Activated CD8-positive, alpha-beta memory T cell treated with anti-CD3 and anti-CD28 coated beads, Interleukin-2, amount 50 U/mL, for 24 hours (primary cell): ENCODE measurements around the gene ZNF85.
"Not testable (repeated sequence)": the region's sequence is repeated elsewhere in the genome, so short reads cannot be mapped to it uniquely, and the experiment has no call there.

ENCODE experiments used
- DNase-seq: peaks from one replicate; pipeline ENCODE4 v3.0.0-alpha.2; 2020; ENCODE audit errors: extremely low read depth

The ZNF85 gene

GRCh38 chr19:20923077-20923871 is at the start of gene ZNF85:
Gene ZNF85, plus strand, starts transcription at chr19:20923251. Its CDS starts 150 bp downstream, at chr19:20923401.
- DNase-seq = peak; percentile 80

- DNase-seq = no peak
Measured at GRCh38 chr19:20879501-20879900, 43.5 kb upstream of the ZNF85 start.

- DNase-seq = no peak
Measured at GRCh38 chr19:20912973-20913372, 10.1 kb upstream of the ZNF85 start.

GRCh38 chr19:20925481-20925880 is 2.4 kb downstream of the ZNF85 start:
- DNase-seq = no peak

GRCh38 chr19:20926796-20927195 is 3.7 kb downstream of the ZNF85 start:
- no peak for DNase-seq

GRCh38 chr19:20928371-20928770 is 5.3 kb downstream of the ZNF85 start:
- DNase-seq = no peak

- DNase-seq = not testable (repeated sequence)
Measured at GRCh38 chr19:20936322-20936947, 13.4 kb downstream of the ZNF85 start.

GRCh38 chr19:20952561-20953095 is 29.6 kb downstream of the ZNF85 start:
- not testable (repeated sequence) for DNase-seq

- DNase-seq = no peak
Measured at GRCh38 chr19:20964798-20965197, 41.7 kb downstream of the ZNF85 start.

GRCh38 chr19:20968092-20968491 is 45.0 kb downstream of the ZNF85 start:
- no peak for DNase-seq

- DNase-seq = no peak
Measured at GRCh38 chr19:20969498-20969897, 46.4 kb downstream of the ZNF85 start.

GRCh38 chr19:20969898-20970297 is 46.8 kb downstream of the ZNF85 start:
- DNase-seq = no peak

- not testable (repeated sequence) for DNase-seq
Measured at GRCh38 chr19:20992788-20993187, 69.7 kb downstream of the ZNF85 start.

GRCh38 chr19:20999731-21000352 is 76.8 kb downstream of the ZNF85 start:
- peak; percentile 83 for DNase-seq
